Raji (cell line): ENCODE data around the gene PDE10A.

Experiments used
- POLR2A ChIP-seq: IDR thresholded peaks from 2 replicates; pipeline ENCODE4 v1.6.1; 2011; ENCODE audit warnings: low read depth, low read length, control low read depth; ENCODE audit not compliant: insufficient read depth

The PDE10A gene

DNA sequence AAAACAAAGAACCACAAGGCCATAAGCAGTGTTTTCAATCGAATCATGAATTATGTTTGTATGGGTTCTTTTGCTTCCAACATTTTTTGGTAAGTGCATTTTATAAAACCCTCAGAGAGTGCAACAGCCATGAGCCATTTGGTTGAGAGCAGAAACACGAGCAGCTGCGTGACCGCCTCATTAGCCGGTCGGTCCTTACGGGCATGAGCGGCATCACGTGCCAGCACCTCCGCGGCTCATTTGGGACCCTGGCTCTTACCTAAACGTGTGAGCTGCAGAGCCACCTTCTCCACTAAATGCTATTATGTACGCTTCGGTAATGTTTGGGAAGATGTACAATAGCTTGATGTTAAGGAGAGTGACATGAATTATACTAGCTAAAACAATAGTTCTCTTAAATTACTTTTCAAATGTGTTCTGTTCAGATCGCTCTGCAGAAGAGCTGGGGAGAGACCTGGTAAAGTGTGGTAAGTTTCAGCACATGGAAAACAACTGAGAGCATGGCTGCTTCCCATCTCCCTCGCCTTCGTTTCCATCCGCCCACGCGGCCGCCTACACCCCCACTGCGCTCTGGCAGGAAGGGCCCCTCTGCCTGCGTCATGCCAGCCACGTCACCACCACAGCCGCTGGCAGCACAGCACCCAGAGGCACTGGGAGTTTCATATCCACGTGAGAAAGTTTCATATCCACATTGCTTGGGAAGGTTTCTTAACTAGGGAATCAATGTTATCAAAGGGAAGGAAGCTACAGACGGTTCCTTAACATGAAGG is 23.7 kb upstream of the PDE10A start:
- no peak for TF ChIP-seq POLR2A

GRCh38 chr6:165685302-165685701 is 22.3 kb upstream of the PDE10A start:
- no peak for TF ChIP-seq POLR2A

DNA sequence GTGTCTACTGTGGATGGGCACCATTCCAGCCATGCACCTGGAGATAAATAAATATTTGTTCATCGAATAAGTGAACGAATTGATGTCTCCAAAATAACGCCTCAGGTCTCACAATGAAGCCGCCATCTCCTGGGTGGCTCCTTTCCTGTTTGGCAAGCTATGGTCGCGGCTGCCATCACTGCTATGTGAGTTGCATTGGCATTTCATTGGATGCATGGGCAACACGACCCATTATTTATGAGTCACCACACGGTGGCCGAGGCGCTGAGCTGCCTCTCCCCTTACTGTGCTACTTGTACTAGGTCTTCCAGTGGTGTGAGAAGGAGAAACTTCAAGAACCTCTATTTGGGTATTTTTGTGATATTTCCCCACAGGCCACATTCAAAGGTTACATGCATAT is 21.3 kb upstream of the PDE10A start:
- TF ChIP-seq POLR2A, result no peak

DNA sequence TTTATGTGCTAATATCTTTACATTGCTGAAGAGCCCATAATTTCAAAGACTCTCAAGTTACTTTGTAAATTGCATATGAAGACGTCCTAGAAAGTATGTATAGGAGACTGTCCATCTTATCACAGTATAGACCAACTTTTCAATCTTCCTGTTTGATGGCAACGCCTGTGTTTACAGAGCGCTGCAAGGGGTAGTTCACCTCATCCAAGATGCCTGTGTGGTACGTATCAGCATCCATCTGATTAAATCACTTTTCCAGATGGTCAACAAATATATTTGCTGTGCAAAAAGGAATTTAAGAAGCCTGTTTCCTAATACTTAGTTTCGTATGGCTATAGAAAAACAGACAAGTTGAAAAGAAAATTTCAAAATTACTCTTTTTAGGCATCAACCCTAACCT is 17.9 kb upstream of the PDE10A start:
- no peak for TF ChIP-seq POLR2A

DNA sequence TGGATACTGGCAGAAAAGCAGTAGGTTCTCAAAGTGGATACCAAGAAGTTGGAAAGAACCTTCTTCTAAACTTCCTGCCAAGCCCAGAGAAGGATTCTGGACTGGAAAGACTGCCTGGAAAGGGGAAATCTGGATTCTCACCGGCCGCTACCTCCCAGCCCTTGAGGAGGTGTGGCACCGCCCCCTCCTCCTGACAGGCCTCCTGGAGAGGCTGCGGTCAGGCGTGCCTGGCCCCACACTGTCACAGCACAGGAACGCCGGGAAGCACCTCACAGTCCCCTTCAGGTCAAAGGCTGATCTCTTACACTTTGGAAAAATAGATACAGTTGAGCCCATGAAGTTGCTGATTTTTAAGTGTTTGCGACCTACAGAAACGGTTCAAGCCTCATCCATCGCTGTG is 16.3 kb upstream of the PDE10A start:
- TF ChIP-seq POLR2A, result no peak

GRCh38 chr6:165678904-165679303 is 15.9 kb upstream of the PDE10A start:
- no peak for TF ChIP-seq POLR2A

- TF ChIP-seq POLR2A, result no peak
Measured at GRCh38 chr6:165678429-165678828, 15.4 kb upstream of the PDE10A start.

DNA sequence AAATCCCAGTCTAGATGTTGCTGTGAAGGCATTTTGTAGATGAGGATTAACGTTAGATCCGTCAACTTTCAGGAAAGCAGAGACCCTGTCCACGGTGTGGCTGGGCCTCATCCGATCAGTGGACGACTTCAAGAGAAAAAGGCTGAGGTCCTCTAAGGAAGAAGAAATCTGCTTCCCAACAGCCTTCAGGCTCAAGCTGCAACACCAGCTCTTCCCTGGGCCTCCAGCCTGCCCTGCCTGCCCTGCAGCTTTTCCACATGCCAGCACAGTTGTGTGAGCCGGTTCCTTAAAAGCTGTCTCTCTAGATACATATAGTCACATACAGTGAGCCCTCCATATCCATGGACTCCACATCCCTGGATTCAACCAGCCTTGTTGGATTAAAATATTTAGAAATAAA is 14.1 kb upstream of the PDE10A start:
- no peak for TF ChIP-seq POLR2A

DNA sequence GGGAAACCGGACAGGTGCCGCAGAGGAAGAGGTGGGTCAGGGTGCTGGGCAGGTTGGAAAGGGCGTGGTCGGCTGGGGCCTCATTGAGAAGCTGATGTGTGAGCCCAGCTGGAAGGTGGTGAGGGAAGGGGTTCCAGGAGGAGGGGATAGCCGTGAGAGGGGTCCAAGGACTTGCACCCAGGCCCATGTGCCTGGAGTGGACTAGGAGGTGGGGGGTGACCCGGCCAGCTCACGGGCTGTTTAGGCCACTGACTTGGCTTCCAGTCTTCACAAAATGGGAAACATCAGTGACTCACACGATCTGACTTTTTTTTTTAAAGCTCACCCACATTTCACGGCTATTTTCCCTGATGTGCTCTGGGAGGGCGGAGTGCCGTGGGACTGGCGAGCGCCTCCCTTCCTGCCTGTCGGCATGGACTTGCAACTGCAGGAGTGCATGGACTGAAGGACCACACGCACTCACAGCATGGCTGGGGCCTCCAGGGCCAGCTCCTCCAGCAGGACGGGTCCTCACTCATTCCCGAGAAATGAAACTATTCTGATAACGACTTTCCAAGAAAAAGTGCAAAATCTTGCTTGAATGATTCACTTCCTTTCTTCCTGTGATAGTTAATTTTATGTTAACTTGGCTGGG is 13.5 kb upstream of the PDE10A start:
- no peak for TF ChIP-seq POLR2A

- no peak for TF ChIP-seq POLR2A
Measured at GRCh38 chr6:165675120-165675519, 12.1 kb upstream of the PDE10A start.

DNA sequence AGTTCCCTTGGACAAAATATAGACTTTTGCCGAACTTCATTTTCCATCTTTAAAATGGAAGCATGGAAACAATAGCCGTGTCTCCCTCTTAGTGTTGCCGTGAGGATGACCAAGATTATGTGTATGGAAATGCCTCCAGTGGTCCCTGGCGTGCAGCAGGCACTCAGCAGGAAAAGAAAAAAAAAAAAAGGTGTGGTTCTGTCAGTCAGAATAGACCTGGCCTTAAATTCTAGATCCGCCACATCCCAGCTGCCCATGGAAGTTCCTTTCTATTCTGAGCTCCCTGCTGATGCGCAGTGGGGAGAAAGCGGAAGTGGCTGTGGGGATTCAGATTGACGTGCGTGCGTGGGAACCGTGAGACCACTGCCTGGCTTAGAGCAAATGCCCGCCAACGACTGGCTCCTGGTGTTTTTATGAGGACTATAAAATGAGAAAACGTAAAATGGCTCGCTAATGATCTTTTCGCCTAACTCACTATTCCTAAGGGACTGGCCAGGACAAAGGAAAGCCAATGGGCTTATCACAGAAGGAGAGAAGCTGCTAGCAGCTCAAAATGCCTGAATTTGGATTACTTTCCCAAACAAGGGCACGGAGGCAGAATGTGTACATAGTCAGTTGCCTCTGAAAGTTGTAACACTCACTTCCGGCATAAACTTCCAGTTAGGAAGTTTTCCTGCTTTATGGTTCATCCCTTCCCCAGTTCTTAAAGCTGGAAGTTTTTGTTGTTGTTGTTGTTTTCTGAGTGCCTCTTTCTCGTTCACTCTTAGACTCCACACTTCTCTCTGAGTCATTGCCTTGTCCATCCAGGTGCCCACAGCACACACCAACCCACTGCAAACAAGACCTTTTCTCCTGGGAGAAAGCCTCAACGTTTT is 11.4 kb upstream of the PDE10A start:
- no peak for TF ChIP-seq POLR2A

GRCh38 chr6:165671222-165671768 is 8.3 kb upstream of the PDE10A start:
- TF ChIP-seq POLR2A, result no peak

DNA sequence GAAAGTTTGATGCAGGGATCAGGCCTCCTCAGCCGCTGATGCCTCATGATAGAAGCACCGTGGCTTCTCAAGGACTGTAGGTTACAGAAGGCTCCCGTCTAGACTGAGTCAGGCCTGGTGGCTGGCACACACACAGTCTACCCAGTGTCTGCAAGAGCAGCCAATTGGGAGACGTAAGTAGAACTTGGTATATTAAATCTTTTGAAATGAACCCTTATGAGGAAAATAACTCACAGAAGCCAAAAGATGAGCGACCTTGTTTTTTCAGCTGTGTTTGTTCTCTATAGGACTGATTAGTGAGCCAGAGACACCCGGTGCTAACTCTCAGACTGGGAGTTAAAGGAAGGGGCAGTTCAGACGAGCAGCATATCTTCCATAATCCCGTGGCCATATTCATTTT is 5.9 kb upstream of the PDE10A start:
- TF ChIP-seq POLR2A, result no peak

DNA sequence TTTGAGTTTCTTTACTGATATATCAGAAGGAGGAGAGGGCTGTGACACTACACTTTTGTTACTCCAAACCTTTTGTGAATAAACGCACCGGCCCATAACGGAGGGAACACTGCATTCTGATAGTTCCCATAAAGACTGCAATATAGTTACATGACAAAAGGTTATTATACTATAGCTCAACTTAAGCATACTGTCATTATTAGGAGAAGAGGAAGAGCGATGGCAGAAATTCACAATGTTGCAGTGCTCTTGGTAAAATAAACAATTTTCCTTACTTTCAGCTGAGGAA is 2.3 kb upstream of the PDE10A start:
- TF ChIP-seq POLR2A, result no peak

DNA sequence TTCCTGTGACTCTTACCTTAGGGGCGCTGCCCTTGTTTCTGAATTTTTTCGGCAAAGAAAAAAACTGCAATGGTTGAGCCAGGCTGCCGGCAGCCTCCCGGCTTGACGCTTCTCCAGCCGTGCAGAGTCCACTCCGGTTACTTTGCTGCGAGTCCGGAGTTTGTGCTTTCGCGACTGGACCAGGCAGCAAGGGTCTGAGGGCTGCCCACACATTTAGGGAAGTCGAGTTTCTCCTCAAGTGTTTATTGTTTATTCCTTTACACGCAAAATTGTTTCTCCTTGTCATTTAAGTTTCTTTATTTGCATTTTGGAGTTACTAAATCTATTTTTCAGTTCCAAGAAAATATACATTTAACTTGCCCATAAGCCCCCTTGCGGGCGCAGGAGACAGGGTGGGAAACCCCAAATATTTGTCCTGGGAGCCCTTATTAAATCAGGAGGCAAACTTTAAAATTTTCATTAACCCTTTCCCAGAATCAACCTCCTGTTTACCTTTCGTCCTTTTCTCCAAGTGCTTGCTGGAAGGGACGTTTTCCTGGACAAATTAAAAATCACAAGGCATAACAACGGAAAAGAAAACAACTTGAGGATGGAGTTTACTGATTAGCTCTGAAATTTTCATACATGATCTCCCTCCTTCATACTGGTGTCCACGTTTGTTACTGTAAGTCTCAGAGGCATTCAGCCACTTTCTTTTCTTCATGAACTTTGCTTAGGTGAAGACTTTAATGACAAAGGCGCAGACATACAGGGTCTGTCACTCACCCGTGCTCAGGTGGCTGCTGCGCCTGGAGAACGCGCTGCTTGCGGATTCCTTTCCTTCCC is 1.7 kb upstream of the PDE10A start:
- no peak for TF ChIP-seq POLR2A

- no peak for TF ChIP-seq POLR2A
Measured at GRCh38 chr6:165663736-165664558, 906 bp upstream of the PDE10A start.
